ENCODE results near the gene CDKN2AIP. TPM values are rescaled to one million over a fixed set of nuclear protein-coding genes. Genes with fewer than 3 reads are reported as not detected.

The CDKN2AIP gene
- polyA plus RNA-seq, 1 of the 3 experiments (the other 2 are of a cell fraction): 8.3 TPM

DNA sequence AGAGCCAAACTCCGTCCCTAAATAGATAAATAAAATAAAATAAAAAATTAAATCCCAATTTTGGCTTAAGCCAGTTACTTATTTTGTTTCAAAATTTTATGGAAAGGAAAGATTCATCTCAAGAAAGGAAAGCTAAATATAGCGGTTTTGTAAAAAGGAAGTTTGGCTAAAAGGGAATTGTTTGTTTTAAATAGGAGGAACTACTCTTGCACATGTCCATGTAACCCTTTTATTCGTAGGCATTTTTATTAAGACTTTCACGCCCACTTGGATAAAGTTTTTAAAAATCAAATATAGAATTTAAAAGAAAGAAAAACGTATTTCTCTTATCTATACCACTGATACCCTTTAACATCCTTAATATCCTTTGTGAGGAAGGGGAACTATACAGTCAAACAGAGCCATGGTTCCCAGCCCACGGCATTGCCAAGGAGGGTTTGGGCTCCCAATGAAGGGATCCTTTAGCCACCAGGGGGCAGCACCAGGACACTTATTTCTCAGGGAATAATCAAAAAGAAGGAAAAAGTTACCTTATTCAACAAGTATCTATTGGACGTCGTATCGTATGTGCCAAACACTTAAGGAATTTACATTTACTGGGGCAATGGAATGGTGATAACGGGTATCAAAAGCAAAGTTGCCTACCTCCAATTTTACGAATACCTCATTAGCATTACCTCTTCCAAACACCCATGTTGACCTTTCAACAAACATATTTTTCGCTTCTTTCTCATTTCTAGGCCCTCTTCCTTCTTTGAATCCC is 27.7 kb downstream of the CDKN2AIP start:
- Histone ChIP-seq H3K4me3 (ENCODE audit: low read depth in 2 of 2, low read length in 1 of 2) (no peak overlapping the region; a peak in 1 of 4 replicates), H4K20me1 (ENCODE audit: insufficient read depth) (no peaks in the 10 kb centered on the region), H3K27me3 (ENCODE audit: insufficient read depth) (no peaks in the 10 kb centered on the region), H3K79me2 (ENCODE audit: insufficient read depth) (no peaks in the 10 kb centered on the region), H3K4me2 (no peak overlapping the region), H3K4me1 (ENCODE audit: control insufficient read depth in 1 of 2, insufficient read depth in 2 of 2, low read depth in 1 of 2, low read length in 1 of 2) (no peaks in the 10 kb centered on the region), H3K9ac (no peak overlapping the region), H3K9me2 (no peaks in the 10 kb centered on the region), H3K9me3 (no peaks in the 10 kb centered on the region), H3F3A (replicated peaks; ENCODE audit: insufficient read depth) (no peaks in the 10 kb centered on the region), H3K36me3 (replicated peaks in 1 of 2; ENCODE audit: control insufficient read depth in 1 of 2, insufficient read depth in 2 of 2, low read length in 1 of 2) (no peaks in the 10 kb centered on the region), H3K27ac (ENCODE audit: low read depth in 2 of 2, low read length in 1 of 2) (no peak overlapping the region), H2AFZ (ENCODE audit: low read depth) (peak overlapping the region; percentile 15; the same call in 1 of the 2 replicates)
- WGBS (ENCODE audit: low lambda C conversion rate): 44% methylated on average over 12 of the region's 12 CpGs
- peak; percentile 83 for DNase-seq
- ChIA-PET POLR2A (no interaction called here), CTCF (interaction anchor here (0.9 to 2.3 kb wide), 5 partner anchors 12 to 130 kb away, joined by 3 to 11 read pairs (median 4); no protein-coding TSS in a partner anchor)
- TF ChIP-seq FOXJ3 (CRISPR knock-in tag; IDR thresholded peaks at IDR 0.05) (no peak), RAD21 (IDR thresholded peaks at IDR 0.05; ENCODE audit: low read length) (peak; percentile 85), SMC3 (IDR thresholded peaks at IDR 0.05; ENCODE audit: low read depth, low read length) (peak; percentile 81), RFX5 (IDR thresholded peaks at IDR 0.05; ENCODE audit: low read length) (0 out of 2 replicates have a peak, but pooled peaks have one; percentile 24)
- TF ChIP-seq, protein P1, sequence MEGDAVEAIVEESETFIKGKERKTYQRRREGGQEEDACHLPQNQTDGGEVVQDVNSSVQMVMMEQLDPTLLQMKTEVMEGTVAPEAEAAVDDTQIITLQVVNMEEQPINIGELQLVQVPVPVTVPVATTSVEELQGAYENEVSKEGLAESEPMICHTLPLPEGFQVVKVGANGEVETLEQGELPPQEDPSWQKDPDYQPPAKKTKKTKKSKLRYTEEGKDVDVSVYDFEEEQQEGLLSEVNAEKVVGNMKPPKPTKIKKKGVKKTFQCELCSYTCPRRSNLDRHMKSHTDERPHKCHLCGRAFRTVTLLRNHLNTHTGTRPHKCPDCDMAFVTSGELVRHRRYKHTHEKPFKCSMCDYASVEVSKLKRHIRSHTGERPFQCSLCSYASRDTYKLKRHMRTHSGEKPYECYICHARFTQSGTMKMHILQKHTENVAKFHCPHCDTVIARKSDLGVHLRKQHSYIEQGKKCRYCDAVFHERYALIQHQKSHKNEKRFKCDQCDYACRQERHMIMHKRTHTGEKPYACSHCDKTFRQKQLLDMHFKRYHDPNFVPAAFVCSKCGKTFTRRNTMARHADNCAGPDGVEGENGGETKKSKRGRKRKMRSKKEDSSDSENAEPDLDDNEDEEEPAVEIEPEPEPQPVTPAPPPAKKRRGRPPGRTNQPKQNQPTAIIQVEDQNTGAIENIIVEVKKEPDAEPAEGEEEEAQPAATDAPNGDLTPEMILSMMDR (IDR thresholded peaks at IDR 0.05): peak; percentile 91
- TF ChIP-seq, protein P2, sequence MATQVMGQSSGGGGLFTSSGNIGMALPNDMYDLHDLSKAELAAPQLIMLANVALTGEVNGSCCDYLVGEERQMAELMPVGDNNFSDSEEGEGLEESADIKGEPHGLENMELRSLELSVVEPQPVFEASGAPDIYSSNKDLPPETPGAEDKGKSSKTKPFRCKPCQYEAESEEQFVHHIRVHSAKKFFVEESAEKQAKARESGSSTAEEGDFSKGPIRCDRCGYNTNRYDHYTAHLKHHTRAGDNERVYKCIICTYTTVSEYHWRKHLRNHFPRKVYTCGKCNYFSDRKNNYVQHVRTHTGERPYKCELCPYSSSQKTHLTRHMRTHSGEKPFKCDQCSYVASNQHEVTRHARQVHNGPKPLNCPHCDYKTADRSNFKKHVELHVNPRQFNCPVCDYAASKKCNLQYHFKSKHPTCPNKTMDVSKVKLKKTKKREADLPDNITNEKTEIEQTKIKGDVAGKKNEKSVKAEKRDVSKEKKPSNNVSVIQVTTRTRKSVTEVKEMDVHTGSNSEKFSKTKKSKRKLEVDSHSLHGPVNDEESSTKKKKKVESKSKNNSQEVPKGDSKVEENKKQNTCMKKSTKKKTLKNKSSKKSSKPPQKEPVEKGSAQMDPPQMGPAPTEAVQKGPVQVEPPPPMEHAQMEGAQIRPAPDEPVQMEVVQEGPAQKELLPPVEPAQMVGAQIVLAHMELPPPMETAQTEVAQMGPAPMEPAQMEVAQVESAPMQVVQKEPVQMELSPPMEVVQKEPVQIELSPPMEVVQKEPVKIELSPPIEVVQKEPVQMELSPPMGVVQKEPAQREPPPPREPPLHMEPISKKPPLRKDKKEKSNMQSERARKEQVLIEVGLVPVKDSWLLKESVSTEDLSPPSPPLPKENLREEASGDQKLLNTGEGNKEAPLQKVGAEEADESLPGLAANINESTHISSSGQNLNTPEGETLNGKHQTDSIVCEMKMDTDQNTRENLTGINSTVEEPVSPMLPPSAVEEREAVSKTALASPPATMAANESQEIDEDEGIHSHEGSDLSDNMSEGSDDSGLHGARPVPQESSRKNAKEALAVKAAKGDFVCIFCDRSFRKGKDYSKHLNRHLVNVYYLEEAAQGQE (IDR thresholded peaks at IDR 0.05; ENCODE audit: low read depth, low read length): no peak

DNA sequence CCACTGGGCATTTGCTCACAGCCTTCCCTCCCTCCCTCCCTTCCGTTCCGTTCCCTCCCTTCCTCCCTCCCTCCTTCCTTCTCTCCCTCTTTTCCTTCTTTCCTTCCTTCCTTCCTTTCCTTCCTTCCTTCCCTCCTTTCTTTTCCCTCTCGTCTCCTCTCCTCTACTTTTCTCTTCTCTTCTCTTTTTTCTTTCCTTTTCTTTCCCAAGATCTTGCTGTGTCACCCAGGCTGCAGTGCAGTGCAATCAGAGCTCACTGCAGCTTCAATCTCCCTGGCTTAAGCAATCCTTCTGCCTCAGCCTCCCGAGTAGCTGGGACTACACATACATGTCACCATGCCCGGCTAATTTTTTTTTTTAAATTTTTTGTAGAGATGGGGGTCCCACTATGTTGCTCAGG is 33.7 kb downstream of the CDKN2AIP start:
- Histone ChIP-seq H3F3A (replicated peaks; ENCODE audit: insufficient read depth) (no peaks in the 10 kb centered on the region), H2AFZ (ENCODE audit: low read depth) (no peak overlapping the region), H3K27ac (ENCODE audit: low read depth in 2 of 2, low read length in 1 of 2) (no peak overlapping the region), H3K36me3 (replicated peaks in 1 of 2; ENCODE audit: control insufficient read depth in 1 of 2, insufficient read depth in 2 of 2, low read length in 1 of 2) (no peaks in the 10 kb centered on the region), H3K27me3 (ENCODE audit: insufficient read depth) (no peaks in the 10 kb centered on the region), H3K79me2 (ENCODE audit: insufficient read depth) (no peaks in the 10 kb centered on the region), H3K4me1 (ENCODE audit: control insufficient read depth in 1 of 2, insufficient read depth in 2 of 2, low read depth in 1 of 2, low read length in 1 of 2) (no peaks in the 10 kb centered on the region), H3K9ac (no peak overlapping the region), H3K9me2 (no peaks in the 10 kb centered on the region), H3K4me2 (no peak overlapping the region), H3K4me3 (ENCODE audit: low read depth in 2 of 2, low read length in 1 of 2) (no peak overlapping the region), H4K20me1 (ENCODE audit: insufficient read depth) (no peaks in the 10 kb centered on the region), H3K9me3 (no peaks in the 10 kb centered on the region)
- POLR2A ChIA-PET: no interaction called here
- CTCF ChIA-PET: no interaction called here
- TF ChIP-seq MXI1 (IDR thresholded peaks at IDR 0.05; ENCODE audit: low read depth, low read length) (no peak), TAF1 (IDR thresholded peaks at IDR 0.05; ENCODE audit: borderline replicate concordance, low read depth, low read length) (no peak), YY1 (IDR thresholded peaks at IDR 0.05; ENCODE audit: low read depth) (no peak), SIN3A (IDR thresholded peaks at IDR 0.05; ENCODE audit: borderline replicate concordance, low read depth, low read length) (no peak), NFIC (IDR thresholded peaks at IDR 0.05; ENCODE audit: borderline replicate concordance) (no peak)
- TF ChIP-seq, protein P3, sequence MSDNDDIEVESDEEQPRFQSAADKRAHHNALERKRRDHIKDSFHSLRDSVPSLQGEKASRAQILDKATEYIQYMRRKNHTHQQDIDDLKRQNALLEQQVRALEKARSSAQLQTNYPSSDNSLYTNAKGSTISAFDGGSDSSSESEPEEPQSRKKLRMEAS (IDR thresholded peaks at IDR 0.05; ENCODE audit: low read depth): no peak
- no peak for DNase-seq
- 64% methylated on average over 5 of the region's 5 CpGs for WGBS (ENCODE audit: low lambda C conversion rate)

Measured in SK-N-SH (cell line).